Body of pancreas (tissue), 4 donors: Measurements from ENCODE around the gene SOHLH2. TPM values are rescaled to one million over a fixed set of nuclear protein-coding genes. Genes with fewer than 3 reads are reported as not detected.

ENCODE experiments used
- ATAC-seq: fragments of 150-250 bp; one replicate; pipeline ENCODE4 v1.9.1; 2016
- DNase-seq, 4 donors: peaks; one replicate each; pipeline ENCODE4 v3.0.0-alpha.2; 2019
- H3K27ac ChIP-seq, 4 donors: fragments of 200-600 bp; sonication (generic); 1 replicate in 3 of 4; 2 replicates in 1 of 4; pipeline versions ENCODE4 v1.5.1 to v1.6.1; 2016 to 2019; ENCODE audit warnings: mild to moderate bottlenecking in 1 of 4, mixed read lengths in 1 of 4, moderate library complexity in 1 of 4
- H3K27me3 ChIP-seq, 2 donors: fragments of 200-600 bp; sonication (generic); one replicate each; pipeline ENCODE4 v1.6.0; 2016; ENCODE audit warnings: mild to moderate bottlenecking in 1 of 2
- H3K36me3 ChIP-seq, 2 donors: fragments of 200-600 bp; sonication (generic); replicated peaks in 1 of 2; 2 replicates each; pipeline ENCODE4 v1.5.1; 2016; ENCODE audit warnings: low read depth in 2 of 2; ENCODE audit not compliant: insufficient read depth in 1 of 2
- H3K4me1 ChIP-seq: fragments of 200-600 bp; sonication (generic); one replicate; pipeline ENCODE4 v1.6.0; 2016
- H3K4me3 ChIP-seq, 2 donors: fragments of 200-600 bp; sonication (generic); 1 replicate in 1 of 2; 2 replicates in 1 of 2; pipeline ENCODE4 v1.5.1; 2016 to 2019
- H3K9me3 ChIP-seq, 3 donors: fragments of 200-600 bp; sonication (generic); 1 replicate in 2 of 3; 2 replicates in 1 of 3; pipeline ENCODE4 v1.5.1; 2016
- POLR2A ChIP-seq, 3 donors: fragments of 450-650 bp; IDR thresholded peaks; one replicate each; pipeline ENCODE4 v1.6.1; 2016; ENCODE audit warnings: antibody characterized with exemption in 3 of 3, mild to moderate bottlenecking in 2 of 3
- WGBS, 2 donors: methylation state at CpG; one replicate each; pipeline ENCODE4 v1.1.5; 2017; 5-methylcytosine and 5-hydroxymethylcytosine counted together
- intact Hi-C: fragments of 100-400 bp; cut with DNase I; formaldehyde crosslinking; loops from one replicate; pipeline ENCODE4 v1.15.1; 2023
- total RNA-seq, 2 donors: library from RNA; depleted of rRNA; stranded (reverse); fragments of >200 nt; gene quantifications; one replicate each; pipeline ENCODE4 v1.1.0, GENCODE V29; 2016
- TF ChIP-seq, protein P1 (sequence below), 7 experiments: fragments of 450-650 bp in 4 of 7; fragments of 200-600 bp in 3 of 7; sonication (generic) in 3 of 7; IDR thresholded peaks; one replicate each; pipeline ENCODE4 v1.5.1; 2016 to 2019; ENCODE audit warnings: antibody characterized with exemption in 7 of 7

The SOHLH2 gene
- total RNA-seq, 2 donors from 2014 or later: not detected

DNA sequence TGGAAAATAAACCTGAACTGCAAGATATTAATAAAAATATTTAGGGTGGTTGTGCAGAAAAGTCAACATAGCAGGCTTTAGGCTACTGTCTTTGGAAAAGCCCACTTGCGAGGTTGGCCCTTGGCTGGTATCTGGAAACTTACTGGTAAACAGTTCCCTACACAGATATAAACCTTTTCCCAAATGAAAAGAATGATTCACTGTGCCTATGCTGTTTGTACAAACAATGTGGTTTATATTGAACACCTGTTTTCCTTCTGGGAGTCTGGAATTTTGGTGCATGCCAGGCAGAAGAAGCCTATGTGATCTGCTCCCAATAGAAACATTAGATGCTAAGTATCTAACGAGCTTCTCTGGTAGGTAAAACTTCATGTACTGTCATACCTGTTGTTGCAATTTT is 29.7 kb upstream of the SOHLH2 start:
- no peak overlapping the region for H3K4me3 ChIP-seq
- no peaks in the 10 kb centered on the region for H3K4me1 ChIP-seq
- H3K27me3 ChIP-seq: no peaks in the 10 kb centered on the region
- no peaks in the 10 kb centered on the region for H3K36me3 ChIP-seq
- DNase-seq (no peak), ATAC-seq (no peak)
- H3K27ac ChIP-seq: no peak overlapping the region
- TF ChIP-seq, protein P1, sequence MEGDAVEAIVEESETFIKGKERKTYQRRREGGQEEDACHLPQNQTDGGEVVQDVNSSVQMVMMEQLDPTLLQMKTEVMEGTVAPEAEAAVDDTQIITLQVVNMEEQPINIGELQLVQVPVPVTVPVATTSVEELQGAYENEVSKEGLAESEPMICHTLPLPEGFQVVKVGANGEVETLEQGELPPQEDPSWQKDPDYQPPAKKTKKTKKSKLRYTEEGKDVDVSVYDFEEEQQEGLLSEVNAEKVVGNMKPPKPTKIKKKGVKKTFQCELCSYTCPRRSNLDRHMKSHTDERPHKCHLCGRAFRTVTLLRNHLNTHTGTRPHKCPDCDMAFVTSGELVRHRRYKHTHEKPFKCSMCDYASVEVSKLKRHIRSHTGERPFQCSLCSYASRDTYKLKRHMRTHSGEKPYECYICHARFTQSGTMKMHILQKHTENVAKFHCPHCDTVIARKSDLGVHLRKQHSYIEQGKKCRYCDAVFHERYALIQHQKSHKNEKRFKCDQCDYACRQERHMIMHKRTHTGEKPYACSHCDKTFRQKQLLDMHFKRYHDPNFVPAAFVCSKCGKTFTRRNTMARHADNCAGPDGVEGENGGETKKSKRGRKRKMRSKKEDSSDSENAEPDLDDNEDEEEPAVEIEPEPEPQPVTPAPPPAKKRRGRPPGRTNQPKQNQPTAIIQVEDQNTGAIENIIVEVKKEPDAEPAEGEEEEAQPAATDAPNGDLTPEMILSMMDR (IDR thresholded peaks at IDR 0.05): no peak
- no peak for TF ChIP-seq POLR2A (IDR thresholded peaks at IDR 0.05)
- intact Hi-C loops: no loop called here
- H3K9me3 ChIP-seq: no peaks in the 10 kb centered on the region
- 64 to 80% methylated on average over 2 of the region's 2 CpGs for WGBS, 2 donors

DNA sequence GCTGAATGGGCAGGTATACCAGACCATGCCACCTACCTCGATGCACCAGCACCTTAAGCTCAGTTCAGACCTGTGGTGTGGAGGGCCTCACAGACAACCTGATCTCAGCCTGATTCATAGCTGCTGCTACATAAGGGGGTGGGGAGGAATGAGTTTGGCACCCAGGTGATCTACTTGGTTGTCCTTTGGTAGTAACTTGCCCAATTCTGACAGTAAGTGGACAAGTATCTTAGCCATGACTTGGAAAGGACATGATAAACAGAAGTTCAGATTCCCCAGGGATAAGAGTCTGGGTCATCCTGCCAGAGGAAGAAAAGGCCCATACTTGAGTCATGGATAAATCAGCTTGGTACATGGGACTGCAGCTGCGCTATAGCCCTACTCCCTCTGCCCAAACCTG is 28.4 kb upstream of the SOHLH2 start:
- Histone ChIP-seq H3K4me3 (no peak overlapping the region), H3K27me3 (no peaks in the 10 kb centered on the region), H3K4me1 (no peaks in the 10 kb centered on the region), H3K27ac (no peak overlapping the region), H3K36me3 (no peaks in the 10 kb centered on the region), H3K9me3 (no peaks in the 10 kb centered on the region)
- DNase-seq (no peak), ATAC-seq (no peak)
- WGBS, 2 donors: 83% methylated on average over 2 of the region's 2 CpGs
- intact Hi-C loops: no loop called here
- TF ChIP-seq, protein P1 (IDR thresholded peaks at IDR 0.05): no peak
- no peak for TF ChIP-seq POLR2A (IDR thresholded peaks at IDR 0.05)

- H3K4me1 ChIP-seq: no peaks in the 10 kb centered on the region
- no peak overlapping the region for H3K27ac ChIP-seq
- H3K4me3 ChIP-seq: no peak overlapping the region
- no peaks in the 10 kb centered on the region for H3K36me3 ChIP-seq
- TF ChIP-seq, protein P1 (IDR thresholded peaks at IDR 0.05): no peak
- TF ChIP-seq POLR2A (IDR thresholded peaks at IDR 0.05): no peak
- H3K9me3 ChIP-seq: no peaks in the 10 kb centered on the region
- no peak for DNase-seq
- intact Hi-C loops: no loop called here
- no peaks in the 10 kb centered on the region for H3K27me3 ChIP-seq
- WGBS, 2 donors: 64 to 67% methylated on average over 3 of the region's 3 CpGs
- no peak for ATAC-seq
Measured at GRCh38 chr13:36231236-36231635, 16.9 kb upstream of the SOHLH2 start.

- Histone ChIP-seq H3K27me3 (no peaks in the 10 kb centered on the region), H3K36me3 (no peaks in the 10 kb centered on the region), H3K9me3 (no peaks in the 10 kb centered on the region), H3K4me3 (no peak overlapping the region), H3K4me1 (no peaks in the 10 kb centered on the region), H3K27ac (no peak overlapping the region)
- TF ChIP-seq, protein P1 (IDR thresholded peaks at IDR 0.05): no peak
- TF ChIP-seq POLR2A (IDR thresholded peaks at IDR 0.05): no peak
- no peak for DNase-seq
- ATAC-seq: no peak
- intact Hi-C loops: no loop called here
- 32 to 63% methylated on average over 1 of the region's 1 CpG for WGBS, 2 donors
Measured at GRCh38 chr13:36224730-36225129, 10.4 kb upstream of the SOHLH2 start.

DNA sequence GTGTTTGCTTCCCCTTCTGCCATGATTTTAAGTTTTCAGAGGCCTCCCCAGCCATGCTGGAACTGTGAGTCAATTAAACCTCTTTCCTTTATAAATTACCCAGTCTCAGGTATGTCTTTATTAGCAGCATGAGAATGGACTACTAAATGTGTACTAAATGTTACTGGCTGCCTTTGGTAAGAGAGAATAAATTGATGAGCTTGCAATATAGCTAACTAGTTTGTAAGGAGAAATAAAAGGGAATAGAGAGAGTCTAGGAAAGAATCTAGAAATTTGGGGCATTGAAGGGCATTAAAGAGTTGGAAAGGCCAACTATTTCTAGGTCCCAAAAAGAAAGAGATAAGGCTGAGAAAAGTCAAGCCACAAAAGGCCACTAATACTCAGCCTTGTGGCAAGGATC is 5.5 kb upstream of the SOHLH2 start:
- ATAC-seq (no peak), DNase-seq (no peak)
- Histone ChIP-seq H3K27me3 (no peaks in the 10 kb centered on the region), H3K27ac (no peak overlapping the region), H3K4me3 (no peak overlapping the region), H3K4me1 (no peaks in the 10 kb centered on the region), H3K36me3 (no peaks in the 10 kb centered on the region), H3K9me3 (no peaks in the 10 kb centered on the region)
- intact Hi-C loops: no loop called here
- TF ChIP-seq POLR2A (IDR thresholded peaks at IDR 0.05): no peak
- TF ChIP-seq, protein P1 (IDR thresholded peaks at IDR 0.05): no peak
